Measurements from ENCODE around the gene RNF208. TPM values are rescaled to one million over a fixed set of nuclear protein-coding genes. Genes with fewer than 3 reads are reported as not detected.

The RNF208 gene
- polyA plus RNA-seq, 1 donor (not counting 4 experiments of a cell fraction or from before 2014, with no cell fraction given) = not detected

- dilution Hi-C loops (cut with MboI; ENCODE audit: extremely low pct_ligation_motif_present, low sequenced_read_pairs) = no loop called here
- no peaks in the 10 kb centered on the region for H3K9me1 ChIP-seq (ENCODE audit: control insufficient read depth, extremely low read depth, insufficient read depth, low read length)
- DNase-seq (ENCODE audit: low read depth, low spot score) = no peak
- H3K4me1 ChIP-seq (ENCODE audit: control insufficient read depth, extremely low read depth, insufficient read depth, low read length) = peaks cover 39% of the 10 kb centered on the region
- H2AFZ ChIP-seq (ENCODE audit: control insufficient read depth, low read length) = no peak overlapping the region
- H3K36me3 ChIP-seq (ENCODE audit: control insufficient read depth in 2 of 2, extremely low read depth in 1 of 2, insufficient read depth in 2 of 2, low read length in 2 of 2) = peaks cover 3 to 8% of the 10 kb centered on the region in 2 experiments
- H4K20me1 ChIP-seq (ENCODE audit: control insufficient read depth, extremely low read depth, insufficient read depth, low read length) = no peaks in the 10 kb centered on the region
- no peak overlapping the region for H3K27ac ChIP-seq (ENCODE audit: control insufficient read depth, insufficient read depth, low read length)
- no peaks in the 10 kb centered on the region for H3K27me3 ChIP-seq (ENCODE audit: control insufficient read depth, extremely low read depth, insufficient read depth, low read length)
- H3K4me3 ChIP-seq (ENCODE audit: control insufficient read depth in 2 of 3, extremely low read depth in 1 of 3, insufficient read depth in 2 of 3, low read depth in 1 of 3, low read length in 3 of 3) = no peak overlapping the region
- H3K9ac ChIP-seq (ENCODE audit: control insufficient read depth, extremely low read depth, insufficient read depth, low read length) = no peak overlapping the region
- FAIRE-seq = no peak
- H3K9me3 ChIP-seq (ENCODE audit: control insufficient read depth, low read depth, low read length) = no peaks in the 10 kb centered on the region
- H3K79me2 ChIP-seq (ENCODE audit: control insufficient read depth, insufficient read depth, low read length) = no peaks in the 10 kb centered on the region
- TF ChIP-seq, protein P1, sequence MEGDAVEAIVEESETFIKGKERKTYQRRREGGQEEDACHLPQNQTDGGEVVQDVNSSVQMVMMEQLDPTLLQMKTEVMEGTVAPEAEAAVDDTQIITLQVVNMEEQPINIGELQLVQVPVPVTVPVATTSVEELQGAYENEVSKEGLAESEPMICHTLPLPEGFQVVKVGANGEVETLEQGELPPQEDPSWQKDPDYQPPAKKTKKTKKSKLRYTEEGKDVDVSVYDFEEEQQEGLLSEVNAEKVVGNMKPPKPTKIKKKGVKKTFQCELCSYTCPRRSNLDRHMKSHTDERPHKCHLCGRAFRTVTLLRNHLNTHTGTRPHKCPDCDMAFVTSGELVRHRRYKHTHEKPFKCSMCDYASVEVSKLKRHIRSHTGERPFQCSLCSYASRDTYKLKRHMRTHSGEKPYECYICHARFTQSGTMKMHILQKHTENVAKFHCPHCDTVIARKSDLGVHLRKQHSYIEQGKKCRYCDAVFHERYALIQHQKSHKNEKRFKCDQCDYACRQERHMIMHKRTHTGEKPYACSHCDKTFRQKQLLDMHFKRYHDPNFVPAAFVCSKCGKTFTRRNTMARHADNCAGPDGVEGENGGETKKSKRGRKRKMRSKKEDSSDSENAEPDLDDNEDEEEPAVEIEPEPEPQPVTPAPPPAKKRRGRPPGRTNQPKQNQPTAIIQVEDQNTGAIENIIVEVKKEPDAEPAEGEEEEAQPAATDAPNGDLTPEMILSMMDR (optimal IDR thresholded peaks at IDR 0.05 in 1 of 3, IDR thresholded peaks at IDR 0.05 in 1 of 3, conservative IDR thresholded peaks at IDR 0.05 in 1 of 3; ENCODE audit: extremely low read depth in 1 of 3, insufficient read depth in 2 of 3, low read length in 3 of 3) = no peak
- TF ChIP-seq EZH2 (IDR thresholded peaks at IDR 0.05; ENCODE audit: low read length) = no peak
- H3K4me2 ChIP-seq (ENCODE audit: control insufficient read depth, extremely low read depth, insufficient read depth, low read depth, low read length) = no peak overlapping the region
These were observed 1.5 kb downstream of the RNF208 start for GRCh38 chr9:137220317-137221094.

DNA sequence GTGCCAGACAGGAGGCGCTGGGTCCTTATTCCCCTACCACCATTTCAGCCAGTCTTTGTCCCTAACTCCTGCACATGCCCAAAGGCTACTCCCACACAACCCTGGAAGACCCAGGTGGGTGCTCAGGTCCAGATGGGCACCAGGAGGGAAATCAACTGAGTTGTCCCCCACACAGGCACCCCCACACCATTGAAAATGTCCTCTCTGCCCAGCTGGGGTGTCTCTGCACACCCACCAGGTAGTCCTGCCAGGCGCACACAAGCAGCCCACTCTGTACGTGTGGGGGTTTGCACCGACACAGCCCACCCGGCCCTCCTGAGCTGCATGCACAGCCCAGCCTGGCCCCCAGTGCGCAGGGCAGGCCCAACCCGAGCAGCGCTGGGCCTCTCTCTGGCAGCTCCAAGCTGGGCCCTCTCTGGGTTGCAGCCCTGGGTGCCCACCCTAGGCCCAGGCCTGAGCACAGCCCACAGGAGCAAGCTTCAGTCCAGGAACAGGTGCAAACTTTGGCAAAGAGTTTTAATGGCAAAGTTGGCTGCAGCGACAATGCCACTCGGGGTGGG lies 2.2 kb downstream of the RNF208 start:
- H3K36me3 ChIP-seq (ENCODE audit: control insufficient read depth in 2 of 2, extremely low read depth in 1 of 2, insufficient read depth in 2 of 2, low read length in 2 of 2) = peaks cover 3 to 12% of the 10 kb centered on the region in 2 experiments
- no peaks in the 10 kb centered on the region for H4K20me1 ChIP-seq (ENCODE audit: control insufficient read depth, extremely low read depth, insufficient read depth, low read length)
- H3K27ac ChIP-seq (ENCODE audit: control insufficient read depth, insufficient read depth, low read length) = no peak overlapping the region
- H3K9me3 ChIP-seq (ENCODE audit: control insufficient read depth, low read depth, low read length) = no peaks in the 10 kb centered on the region
- no peaks in the 10 kb centered on the region for H3K79me2 ChIP-seq (ENCODE audit: control insufficient read depth, insufficient read depth, low read length)
- H3K27me3 ChIP-seq (ENCODE audit: control insufficient read depth, extremely low read depth, insufficient read depth, low read length) = no peaks in the 10 kb centered on the region
- FAIRE-seq = no peak
- TF ChIP-seq, protein P1 (optimal IDR thresholded peaks at IDR 0.05 in 1 of 3, IDR thresholded peaks at IDR 0.05 in 1 of 3, conservative IDR thresholded peaks at IDR 0.05 in 1 of 3; ENCODE audit: extremely low read depth in 1 of 3, insufficient read depth in 2 of 3, low read length in 3 of 3) = no peak
- no peak for TF ChIP-seq EZH2 (IDR thresholded peaks at IDR 0.05; ENCODE audit: low read length)
- DNase-seq (ENCODE audit: low read depth, low spot score) = no peak
- H2AFZ ChIP-seq (ENCODE audit: control insufficient read depth, low read length) = no peak overlapping the region
- peaks cover 33% of the 10 kb centered on the region for H3K4me1 ChIP-seq (ENCODE audit: control insufficient read depth, extremely low read depth, insufficient read depth, low read length)
- H3K9ac ChIP-seq (ENCODE audit: control insufficient read depth, extremely low read depth, insufficient read depth, low read length) = no peak overlapping the region
- H3K4me3 ChIP-seq (ENCODE audit: control insufficient read depth in 2 of 3, extremely low read depth in 1 of 3, insufficient read depth in 2 of 3, low read depth in 1 of 3, low read length in 3 of 3) = no peak overlapping the region
- no peak overlapping the region for H3K4me2 ChIP-seq (ENCODE audit: control insufficient read depth, extremely low read depth, insufficient read depth, low read depth, low read length)
- dilution Hi-C loops (cut with MboI; ENCODE audit: extremely low pct_ligation_motif_present, low sequenced_read_pairs) = no loop called here
- no peaks in the 10 kb centered on the region for H3K9me1 ChIP-seq (ENCODE audit: control insufficient read depth, extremely low read depth, insufficient read depth, low read length)
